AG04450 (cell line): Measurements from ENCODE around the gene CBLN3. TPM values are rescaled to one million over a fixed set of nuclear protein-coding genes. Genes with fewer than 3 reads are reported as not detected.

ENCODE experiments used
- CTCF ChIA-PET: fragments of 300-600, 350-600 bp; formaldehyde crosslinking; extraction: SDS; loops from one replicate; lab custom pipeline; 2022; ENCODE audit warnings: antibody characterized with exemption, inconsistent platforms; lab: Charles Lee
- POLR2A ChIA-PET: fragments of 350-600 bp; formaldehyde crosslinking; extraction: SDS; loops from one replicate; lab custom pipeline; 2021; ENCODE audit warnings: antibody characterized with exemption, inconsistent platforms; lab: Yijun Ruan, JAX
- DNase-seq: peaks from one replicate; pipeline ENCODE4 v3.0.0-alpha.2; 2011; ENCODE audit warnings: low read depth, low spot score
- H3K27ac ChIP-seq: one replicate; pipeline ENCODE4 v1.5.1; 2012; ENCODE audit warnings: low read depth, low read length, control low read depth
- H3K27me3 ChIP-seq: one replicate; pipeline ENCODE4 v1.6.0; 2012; ENCODE audit warnings: low read length; ENCODE audit not compliant: control insufficient read depth, insufficient read depth
- H3K4me3 ChIP-seq: 2 replicates; pipeline ENCODE4 v1.5.1; 2011; ENCODE audit warnings: mild to moderate bottlenecking, low read depth, low read length, control low read depth
- H3K9me3 ChIP-seq: 2 replicates; pipeline ENCODE4 v1.5.1; 2012; ENCODE audit warnings: low read length; ENCODE audit not compliant: control insufficient read depth, insufficient read depth
- polyA plus RNA-seq: library from polyadenylated mRNA; depleted of rRNA; stranded (reverse); fragments of >200 nt; gene quantifications from 2 replicates; pipeline ENCODE4 v1.2.3, GENCODE V29; 2011
- TF ChIP-seq, protein P1 (sequence below): IDR thresholded peaks from 2 replicates; pipeline ENCODE4 v1.5.1; 2011; ENCODE audit warnings: low read depth, low read length, control low read depth, inconsistent platforms

Gene CBLN3
- polyA plus RNA-seq, 1 experiment, result 1.8 TPM

DNA sequence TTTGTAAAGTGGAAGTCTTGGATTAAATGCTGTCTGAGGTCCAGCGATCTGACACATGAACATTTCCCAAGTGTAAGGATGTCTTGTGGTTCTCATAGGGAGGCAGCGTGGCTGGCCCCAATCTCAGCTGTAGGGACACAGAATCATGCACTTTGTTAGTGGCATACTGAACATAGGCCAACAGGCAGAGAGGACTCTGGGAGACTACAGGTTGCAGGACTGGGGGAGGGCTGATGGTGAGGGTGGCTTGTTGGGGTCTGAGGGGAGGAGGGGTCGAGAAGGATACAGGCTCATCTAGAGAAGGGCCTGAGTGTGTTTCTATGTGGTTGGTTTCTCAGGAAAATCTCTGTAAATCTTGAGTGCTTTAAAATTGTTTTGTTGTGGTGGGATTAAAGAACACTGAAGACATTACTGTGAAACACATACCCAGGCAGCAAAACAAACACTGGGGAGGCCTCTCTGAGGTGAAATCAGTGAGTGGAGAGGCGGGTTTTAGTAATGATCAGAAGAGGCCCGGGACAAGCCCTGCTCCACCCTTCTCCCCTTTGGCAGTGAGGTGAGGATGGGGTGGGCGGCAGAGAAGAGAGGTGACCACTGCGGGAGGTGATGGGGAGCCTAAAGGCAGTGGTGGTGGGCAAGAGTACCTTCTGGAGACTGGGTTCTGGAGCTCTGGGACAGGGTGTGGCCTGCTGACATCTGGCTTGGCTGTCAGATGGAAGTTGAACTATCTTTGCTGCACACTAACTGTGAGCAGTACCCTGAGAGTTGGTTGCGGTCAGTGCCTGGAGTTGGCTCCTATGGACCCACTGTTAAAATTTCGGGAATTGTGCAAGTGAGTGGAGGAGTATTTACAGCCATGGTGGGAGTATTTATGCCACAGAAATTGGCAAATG lies 27.4 kb downstream of the CBLN3 start:
- no peak for DNase-seq
- TF ChIP-seq, protein P1, sequence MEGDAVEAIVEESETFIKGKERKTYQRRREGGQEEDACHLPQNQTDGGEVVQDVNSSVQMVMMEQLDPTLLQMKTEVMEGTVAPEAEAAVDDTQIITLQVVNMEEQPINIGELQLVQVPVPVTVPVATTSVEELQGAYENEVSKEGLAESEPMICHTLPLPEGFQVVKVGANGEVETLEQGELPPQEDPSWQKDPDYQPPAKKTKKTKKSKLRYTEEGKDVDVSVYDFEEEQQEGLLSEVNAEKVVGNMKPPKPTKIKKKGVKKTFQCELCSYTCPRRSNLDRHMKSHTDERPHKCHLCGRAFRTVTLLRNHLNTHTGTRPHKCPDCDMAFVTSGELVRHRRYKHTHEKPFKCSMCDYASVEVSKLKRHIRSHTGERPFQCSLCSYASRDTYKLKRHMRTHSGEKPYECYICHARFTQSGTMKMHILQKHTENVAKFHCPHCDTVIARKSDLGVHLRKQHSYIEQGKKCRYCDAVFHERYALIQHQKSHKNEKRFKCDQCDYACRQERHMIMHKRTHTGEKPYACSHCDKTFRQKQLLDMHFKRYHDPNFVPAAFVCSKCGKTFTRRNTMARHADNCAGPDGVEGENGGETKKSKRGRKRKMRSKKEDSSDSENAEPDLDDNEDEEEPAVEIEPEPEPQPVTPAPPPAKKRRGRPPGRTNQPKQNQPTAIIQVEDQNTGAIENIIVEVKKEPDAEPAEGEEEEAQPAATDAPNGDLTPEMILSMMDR, result no peak
- ChIA-PET POLR2A (no interaction called here), CTCF (interaction anchor here (1.0 to 4.4 kb wide), 7 partner anchors 11 to 69 kb away, joined by 4 to 24 read pairs (median 9); no protein-coding TSS in a partner anchor)
- Histone ChIP-seq H3K4me3 (no peak overlapping the region), H3K27me3 (peaks cover 3% of the 10 kb centered on the region), H3K9me3 (no peaks in the 10 kb centered on the region), H3K27ac (no peak overlapping the region)

DNA sequence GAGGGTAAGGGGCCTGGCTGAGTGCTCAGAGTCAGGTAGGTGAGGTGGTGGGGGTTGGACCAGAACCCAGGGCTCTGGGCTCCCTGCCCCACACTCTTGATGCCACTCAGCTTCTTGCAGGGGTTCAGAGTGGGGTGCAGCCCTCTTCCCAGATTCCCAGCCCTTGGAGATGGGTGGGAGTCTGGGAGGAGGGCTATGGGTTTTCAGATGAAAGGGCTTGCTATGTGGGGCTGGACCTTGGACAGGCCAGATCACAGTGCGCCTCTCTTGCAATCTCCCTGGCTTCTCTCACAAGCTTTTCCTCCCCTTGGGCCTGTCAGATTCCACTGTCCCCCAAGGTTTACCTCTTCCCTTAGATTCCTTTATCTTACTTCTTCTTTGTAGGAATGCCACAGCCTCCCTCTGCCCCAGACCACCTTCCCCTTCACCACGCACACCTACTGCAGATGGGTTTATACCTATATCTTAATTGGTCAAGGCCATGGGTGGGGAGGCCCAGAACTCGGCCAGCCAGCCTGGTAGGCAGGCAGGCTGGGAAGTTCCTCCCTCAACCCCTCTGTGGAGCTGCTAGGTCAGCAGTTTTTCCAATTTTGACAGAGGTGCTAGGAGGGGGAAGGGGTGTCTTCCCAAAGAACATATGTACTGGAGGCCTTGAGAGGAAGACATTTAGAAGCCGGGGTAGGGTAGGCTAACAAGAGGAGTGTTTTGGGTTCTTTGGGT lies 29.3 kb downstream of the CBLN3 start:
- Histone ChIP-seq H3K27me3 (peaks cover 3% of the 10 kb centered on the region), H3K9me3 (no peaks in the 10 kb centered on the region), H3K4me3 (peak overlapping the region; percentile 66), H3K27ac (no peak overlapping the region)
- TF ChIP-seq, protein P1, result no peak
- ChIA-PET CTCF (interaction anchor here (1.6 to 4.4 kb wide), 5 partner anchors 11 to 67 kb away, joined by 6 to 19 read pairs (median 9); no protein-coding TSS in a partner anchor), POLR2A (no interaction called here)
- DNase-seq, result no peak

DNA sequence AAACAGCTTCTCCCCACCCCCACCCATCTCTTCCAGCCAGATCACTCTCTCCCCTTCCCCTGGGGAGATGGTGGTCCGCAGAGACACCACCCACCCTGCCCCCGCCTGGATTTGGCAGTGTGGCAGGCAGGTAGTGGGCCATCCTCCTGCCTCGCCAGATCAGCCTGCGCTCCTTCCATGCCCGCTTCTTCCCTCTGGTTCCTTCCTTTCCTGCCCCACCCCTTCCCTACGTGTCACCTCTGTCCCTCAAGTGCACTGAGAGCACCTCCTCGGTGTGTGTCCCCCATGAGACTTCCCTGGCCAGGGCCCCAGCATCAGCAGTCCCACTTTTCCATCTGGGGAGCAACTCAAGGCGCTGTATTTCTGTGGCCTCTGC lies 30.0 kb downstream of the CBLN3 start:
- Histone ChIP-seq H3K27ac (no peak overlapping the region), H3K9me3 (no peaks in the 10 kb centered on the region), H3K4me3 (peak overlapping the region; percentile 66), H3K27me3 (no peaks in the 10 kb centered on the region)
- no peak for DNase-seq
- TF ChIP-seq, protein P1, result no peak
- ChIA-PET CTCF (interaction anchor here (1.0 to 4.4 kb wide), 6 partner anchors 12 to 66 kb away, joined by 3 to 19 read pairs (median 8); no protein-coding TSS in a partner anchor), POLR2A (interaction anchor here (1.0 to 1.5 kb wide), 3 partner anchors 30 to 37 kb away, joined by 3 to 6 read pairs (median 4); partner anchors contain the start of genes CBLN3 and KHNYN)

DNA sequence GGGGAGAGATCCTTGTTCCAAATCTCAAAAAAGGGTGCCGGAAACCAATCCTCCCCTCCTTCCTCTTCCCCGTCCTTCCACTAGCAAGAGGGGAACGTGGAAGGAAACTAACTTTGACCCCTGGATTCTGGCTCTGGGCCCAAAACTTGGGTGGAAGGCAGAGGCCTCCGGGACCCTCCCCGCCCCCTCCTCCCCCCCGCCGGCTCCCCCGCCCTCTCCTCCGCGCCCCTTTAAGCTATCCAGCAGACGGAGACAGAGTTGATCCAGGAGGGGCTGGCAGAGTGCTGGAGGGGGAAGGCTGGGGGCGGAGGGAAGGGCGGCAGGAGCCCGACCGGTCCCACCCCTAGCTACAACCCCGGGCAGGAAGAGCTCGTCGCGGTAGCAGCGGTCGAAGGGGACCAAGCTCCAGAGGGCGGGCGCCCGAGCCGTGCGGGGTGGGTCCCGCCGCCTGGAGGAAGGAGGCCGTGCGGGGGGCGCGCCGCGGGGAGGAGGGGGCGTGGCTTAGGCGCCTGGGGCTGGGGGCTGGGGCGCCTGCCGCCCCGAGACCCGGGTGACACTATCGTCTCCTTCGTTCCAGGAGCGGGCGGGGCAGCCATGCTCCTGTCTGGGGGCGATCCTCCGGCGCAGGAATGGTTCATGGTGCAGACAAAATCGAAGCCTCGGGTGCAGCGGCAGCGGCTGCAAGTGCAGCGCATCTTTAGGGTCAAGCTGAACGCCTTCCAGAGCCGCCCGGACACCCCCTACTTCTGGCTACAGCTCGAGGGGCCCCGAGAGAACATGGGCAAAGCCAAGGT lies 30.6 kb downstream of the CBLN3 start, which contains the start of gene NYNRIN:
NYNRIN (plus strand) TSS at position 351 of the 794 bp plus-strand sequence; CDS start at position 595, 244 bp downstream.
- Histone ChIP-seq H3K4me3 (peak within 1 kb of the TSS; percentile 66), H3K27me3 (no peaks in the 10 kb centered on the region), H3K27ac (no peak within 1 kb of the TSS), H3K9me3 (no peaks in the 10 kb centered on the region)
- CTCF ChIA-PET, result interaction anchor here (0.7 to 4.4 kb wide), 6 partner anchors 13 to 285 kb away, joined by 3 to 19 read pairs (median 8); no protein-coding TSS in a partner anchor
- no peak for DNase-seq
- POLR2A ChIA-PET, result interaction anchor here (1.0 to 1.5 kb wide), 3 partner anchors 31 to 38 kb away, joined by 3 to 6 read pairs (median 4); partner anchors contain the start of genes CBLN3 and KHNYN
- TF ChIP-seq, protein P1, result no peak
